HepG2 (cell line): ENCODE data around the gene DENND1C. TPM values are rescaled to one million over a fixed set of nuclear protein-coding genes. Genes with fewer than 3 reads are reported as not detected.

Experiments used
- ATAC-seq: fragments of 200-7000 bp; cut with Tn5 transposase; 3 replicates; pipeline ENCODE4 v1.9.1; 2020; ENCODE audit warnings: mild to moderate bottlenecking, moderate library complexity
- BruUV-seq: library from RNA; stranded (reverse); fragments of 400-500 nt; replicated peaks from 2 replicates; lab custom pipeline; 2021; lab: Mats Ljungman, UMichigan
- CTCF ChIA-PET: fragments of 300-600 bp; formaldehyde crosslinking; extraction: SDS; loops from one replicate; lab custom pipeline; 2021; ENCODE audit warnings: low total read pairs, inconsistent platforms, low intra/inter-chr PET ratio; lab: Yijun Ruan, JAX
- POLR2A ChIA-PET: fragments of 350-600 bp; sonication (Branson Sonifier 250); formaldehyde crosslinking; loops from one replicate; lab custom pipeline; 2020; ENCODE audit warnings: antibody characterized with exemption, inconsistent platforms; lab: Yijun Ruan, JAX
- DNase-seq: peaks from one replicate; pipeline ENCODE4 v3.0.0-alpha.2; 2015; ENCODE audit warnings: low spot score
- FAIRE-seq: peaks from 3 replicates; lab custom pipeline; 2011; peaks lifted over from hg19 to GRCh38; lab: Jason Lieb, UNC
- H2AFZ ChIP-seq: one replicate; pipeline ENCODE4 v1.6.1; 2011; ENCODE audit warnings: low read length, inconsistent platforms
- H3K27ac ChIP-seq: fragments of 300-600 bp; 3 replicates; pipeline ENCODE4 v1.8.0; 2011; ENCODE audit warnings: mixed run types, mild to moderate bottlenecking, mixed read lengths, low read length, inconsistent platforms; ENCODE audit not compliant: insufficient read depth; ENCODE audit errors: extremely low read length
- H3K27me3 ChIP-seq, 2 experiments: fragments of 200-600 bp in 1 of 2; 2 replicates in 1 of 2; 3 replicates in 1 of 2; pipeline versions ENCODE4 v1.6.0 to v1.8.0; 2011; ENCODE audit warnings: low read length in 2 of 2, mild to moderate bottlenecking in 2 of 2, moderate library complexity in 2 of 2, inconsistent platforms in 1 of 2; ENCODE audit not compliant: insufficient read depth in 2 of 2, control insufficient read depth in 1 of 2
- H3K36me3 ChIP-seq, 2 experiments: fragments of 200-600 bp in 1 of 2; replicated peaks in 1 of 2; 2 replicates in 1 of 2; 3 replicates in 1 of 2; pipeline versions ENCODE4 v1.5.1 to v1.8.0; 2011; ENCODE audit warnings: low read length in 2 of 2, inconsistent platforms in 1 of 2; ENCODE audit not compliant: insufficient read depth in 2 of 2, control insufficient read depth in 1 of 2
- H3K4me1 ChIP-seq: 2 replicates; pipeline ENCODE4 v1.5.1; 2012; ENCODE audit warnings: low read length, inconsistent platforms; ENCODE audit not compliant: insufficient read depth
- H3K4me2 ChIP-seq: 2 replicates; pipeline ENCODE4 v1.6.0; 2011; ENCODE audit warnings: low read depth, low read length, inconsistent platforms
- H3K4me3 ChIP-seq, 3 experiments: fragments of 200-600 bp in 1 of 3; sonication (generic), shearing (Covaris generic) in 1 of 3; replicated peaks in 1 of 3; 2 replicates each; pipeline ENCODE4 v1.5.1; 2011 to 2016; ENCODE audit warnings: low read length in 3 of 3, inconsistent platforms in 2 of 3, low read depth in 2 of 3, mild to moderate bottlenecking in 2 of 3, control low read depth in 1 of 3, mixed read lengths in 1 of 3; ENCODE audit not compliant: insufficient read depth in 1 of 3
- H3K79me2 ChIP-seq: one replicate; pipeline ENCODE4 v1.6.1; 2011; ENCODE audit warnings: low read length, inconsistent platforms; ENCODE audit not compliant: insufficient read depth
- H3K9ac ChIP-seq: 2 replicates; pipeline ENCODE4 v1.6.0; 2011; ENCODE audit warnings: mild to moderate bottlenecking, low read depth, low read length, inconsistent platforms; ENCODE audit not compliant: insufficient read depth
- H3K9me3 ChIP-seq: 2 replicates; pipeline ENCODE4 v1.5.1; 2012; ENCODE audit warnings: mild to moderate bottlenecking, low read length
- H4K20me1 ChIP-seq: 2 replicates; pipeline ENCODE4 v1.6.0; 2011; ENCODE audit warnings: inconsistent platforms, mild to moderate bottlenecking, low read length, moderate library complexity; ENCODE audit not compliant: insufficient read depth
- PCBP2 ChIP-seq: fragments of 200-400 bp; formaldehyde crosslinking; optimal IDR thresholded peaks from 2 replicates; pipeline ENCODE3; 2018; ENCODE audit warnings: low read length, low read depth; ENCODE audit not compliant: poor library complexity, severe bottlenecking
- ZNF263 ChIP-seq: sonication (generic); formaldehyde crosslinking; IDR thresholded peaks from 2 replicates; pipeline ENCODE4 v1.4.0; 2020; ENCODE audit warnings: missing genetic modification reagents
- WGBS: methylation state at CpG from one replicate; pipeline ENCODE4 v1.1.6; 2017; ENCODE audit warnings: low lambda C conversion rate; 5-methylcytosine and 5-hydroxymethylcytosine counted together
- in situ Hi-C: cut with HindIII; loops from 2 replicates; pipeline ENCODE4 v1.10.0; 2017; ENCODE audit warnings: low pct_unique_long_range_greater_than_20kb; ENCODE audit not compliant: extremely low pct_ligation_motif_present
- intact Hi-C: fragments of 100-400 bp; cut with micrococcal nuclease; formaldehyde crosslinking; loops from one replicate; pipeline ENCODE4 v1.10.0; 2022; ENCODE audit not compliant: unreplicated experiment
- polyA plus RNA-seq, 8 experiments: library from polyadenylated mRNA; depleted of rRNA in 3 of 8; stranded (reverse) in 7 of 8; unstranded in 1 of 8; fragments of >200 nt; fragmentation: Illumina TruSeq in 4 of 8; extraction: Trizol in 4 of 8; gene quantifications; 2 replicates each; pipeline versions ENCODE4 v1.2.1 to v1.2.3, GENCODE V29; 2011 to 2016; ENCODE audit warnings: low read depth in 4 of 8, missing spikeins in 1 of 8, mixed read lengths in 1 of 8; ENCODE audit not compliant: insufficient read depth in 1 of 8
- total RNA-seq, 5 experiments: library from RNA; depleted of rRNA; stranded (reverse); fragments of >200 nt; fragmentation: Illumina TruSeq; extraction: Trizol; gene quantifications; 2 replicates each; pipeline ENCODE4 v1.2.3, GENCODE V29; 2016; ENCODE audit warnings: low read depth in 1 of 5
- TF ChIP-seq, protein P1 (sequence below): sonication (generic); formaldehyde crosslinking; IDR thresholded peaks from 2 replicates; pipeline ENCODE4 v1.4.0; 2020; ENCODE audit warnings: missing genetic modification reagents

Gene DENND1C
- total and polyA plus RNA-seq, 2 of the 13 experiments (the other 11 are each of a cell fraction or from before 2014, with no cell fraction given), result 0.04 to 0.73 TPM

DNA sequence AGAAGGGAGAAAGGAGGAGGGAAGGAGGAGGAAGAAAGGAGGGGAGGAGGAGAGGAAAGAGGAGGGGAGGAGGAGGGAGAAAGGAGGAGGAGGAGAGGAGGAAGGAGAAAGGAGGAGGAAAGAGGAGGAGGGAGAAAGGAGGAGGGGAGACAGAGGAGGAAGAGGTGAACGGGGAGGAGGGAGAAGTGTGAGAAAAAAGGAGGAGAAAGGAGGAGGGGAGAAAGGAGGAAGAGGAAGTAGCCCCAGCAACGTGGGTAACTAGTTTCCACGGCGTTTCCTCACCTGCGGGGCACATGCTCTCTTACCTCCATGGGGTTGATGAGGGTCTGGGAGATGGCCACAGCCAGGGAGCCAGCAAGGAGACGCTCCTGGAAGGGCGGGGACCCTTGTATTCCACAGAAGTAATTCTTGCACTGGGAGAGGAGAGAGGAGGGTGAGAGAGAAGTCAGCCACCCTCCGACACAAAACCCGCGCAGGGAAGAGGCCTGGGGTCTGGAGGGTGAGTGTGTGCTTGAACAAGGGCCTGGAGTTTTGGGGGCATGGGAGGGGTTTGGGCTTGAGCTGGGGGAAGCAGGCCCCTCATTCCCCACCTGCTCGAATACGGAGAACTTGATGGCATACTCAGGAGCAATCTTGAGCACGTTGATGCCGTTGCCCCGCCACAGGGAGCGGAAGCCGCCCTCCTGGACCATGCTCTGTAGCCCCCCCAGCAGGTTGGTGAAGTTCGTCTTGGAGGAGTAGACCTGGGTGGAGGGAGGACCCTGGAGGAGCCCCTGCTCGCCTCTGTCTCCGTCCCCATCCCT is 52.0 kb downstream of the DENND1C start:
- no peaks in the 10 kb centered on the region for H3K79me2 ChIP-seq
- FAIRE-seq, result no peak
- no peak overlapping the region for H3K27ac ChIP-seq
- in situ Hi-C loops, result no loop called here
- H4K20me1 ChIP-seq, result no peaks in the 10 kb centered on the region
- peaks cover 14% of the 10 kb centered on the region for H3K4me1 ChIP-seq
- WGBS, result 57% methylated on average over 16 of the region's 20 CpGs
- CTCF ChIA-PET, result no interaction called here
- no peaks in the 10 kb centered on the region for H3K27me3 ChIP-seq
- BruUV-seq, result no TSS peak
- H3K4me3 ChIP-seq, result no peak overlapping the region
- TF ChIP-seq PCBP2 (peak; percentile 68), ZNF263 (CRISPR knock-in tag) (0 out of 2 replicates have a peak, but pooled peaks have one; percentile 47)
- TF ChIP-seq, protein P1, sequence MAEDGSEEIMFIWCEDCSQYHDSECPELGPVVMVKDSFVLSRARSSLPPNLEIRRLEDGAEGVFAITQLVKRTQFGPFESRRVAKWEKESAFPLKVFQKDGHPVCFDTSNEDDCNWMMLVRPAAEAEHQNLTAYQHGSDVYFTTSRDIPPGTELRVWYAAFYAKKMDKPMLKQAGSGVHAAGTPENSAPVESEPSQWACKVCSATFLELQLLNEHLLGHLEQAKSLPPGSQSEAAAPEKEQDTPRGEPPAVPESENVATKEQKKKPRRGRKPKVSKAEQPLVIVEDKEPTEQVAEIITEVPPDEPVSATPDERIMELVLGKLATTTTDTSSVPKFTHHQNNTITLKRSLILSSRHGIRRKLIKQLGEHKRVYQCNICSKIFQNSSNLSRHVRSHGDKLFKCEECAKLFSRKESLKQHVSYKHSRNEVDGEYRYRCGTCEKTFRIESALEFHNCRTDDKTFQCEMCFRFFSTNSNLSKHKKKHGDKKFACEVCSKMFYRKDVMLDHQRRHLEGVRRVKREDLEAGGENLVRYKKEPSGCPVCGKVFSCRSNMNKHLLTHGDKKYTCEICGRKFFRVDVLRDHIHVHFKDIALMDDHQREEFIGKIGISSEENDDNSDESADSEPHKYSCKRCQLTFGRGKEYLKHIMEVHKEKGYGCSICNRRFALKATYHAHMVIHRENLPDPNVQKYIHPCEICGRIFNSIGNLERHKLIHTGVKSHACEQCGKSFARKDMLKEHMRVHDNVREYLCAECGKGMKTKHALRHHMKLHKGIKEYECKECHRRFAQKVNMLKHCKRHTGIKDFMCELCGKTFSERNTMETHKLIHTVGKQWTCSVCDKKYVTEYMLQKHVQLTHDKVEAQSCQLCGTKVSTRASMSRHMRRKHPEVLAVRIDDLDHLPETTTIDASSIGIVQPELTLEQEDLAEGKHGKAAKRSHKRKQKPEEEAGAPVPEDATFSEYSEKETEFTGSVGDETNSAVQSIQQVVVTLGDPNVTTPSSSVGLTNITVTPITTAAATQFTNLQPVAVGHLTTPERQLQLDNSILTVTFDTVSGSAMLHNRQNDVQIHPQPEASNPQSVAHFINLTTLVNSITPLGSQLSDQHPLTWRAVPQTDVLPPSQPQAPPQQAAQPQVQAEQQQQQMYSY (CRISPR knock-in tag), result no peak
- DNase-seq, result no peak
- no peak overlapping the region for H3K9ac ChIP-seq
- POLR2A ChIA-PET, result no interaction called here
- ATAC-seq, result no peak
- no peak overlapping the region for H2AFZ ChIP-seq
- no peaks in the 10 kb centered on the region for H3K36me3 ChIP-seq
- no peaks in the 10 kb centered on the region for H3K9me3 ChIP-seq
- intact Hi-C loops, result no loop called here
- no peak overlapping the region for H3K4me2 ChIP-seq
